Right cardiac atrium (tissue), 5 donors: ENCODE measurements around the gene RASGRF2. TPM values are rescaled to one million over a fixed set of nuclear protein-coding genes. Genes with fewer than 3 reads are reported as not detected.

ENCODE experiments used
- ATAC-seq, 2 donors: fragments of 200-7000 bp; cut with Tn5 transposase; one replicate each; pipeline versions ENCODE4 v1.8.0 to v1.9.1; 2020; ENCODE audit warnings: moderate library complexity in 2 of 2, mild to moderate bottlenecking in 1 of 2
- DNase-seq, 3 donors: peaks; one replicate each; pipeline ENCODE4 v3.0.0-alpha.2; 2020
- H3K27ac ChIP-seq: one replicate; pipeline ENCODE4 v1.5.1; 2013; ENCODE audit warnings: mild to moderate bottlenecking, low read length, control low read depth, moderate library complexity
- H3K27me3 ChIP-seq: one replicate; pipeline ENCODE4 v1.6.1; 2013; ENCODE audit not compliant: control insufficient read depth, insufficient read depth
- H3K4me1 ChIP-seq: one replicate; pipeline ENCODE4 v1.6.1; 2013; ENCODE audit warnings: low read length; ENCODE audit not compliant: control insufficient read depth, insufficient read depth
- H3K4me3 ChIP-seq: one replicate; pipeline ENCODE4 v1.5.1; 2013; ENCODE audit warnings: low read length, control low read depth
- H3K9me3 ChIP-seq: one replicate; pipeline ENCODE4 v1.6.1; 2013; ENCODE audit warnings: low read length; ENCODE audit not compliant: control insufficient read depth
- whole genome bisulfite sequencing: extraction: QIAGEN DNeasy Blood & Tissue Kit; methylation state at CpG from one replicate; pipeline ENCODE4 v1.1.7; 2013; 5-methylcytosine and 5-hydroxymethylcytosine counted together
- intact Hi-C, 4 donors: fragments of 100-400 bp; cut with DNase I; formaldehyde crosslinking; loops; one replicate each; pipeline versions ENCODE4 v1.11.0 to v1.14.0; 2022 to 2023
- polyA plus RNA-seq: library from polyadenylated mRNA; stranded (reverse); fragments of 200-250 nt; gene quantifications from one replicate; pipeline ENCODE4 v1.2.3, GENCODE V29; 2013
- total RNA-seq, 4 donors: library from RNA; stranded (reverse); fragmentation: NEBNext Ultra II Directional; extraction: Animal tissue kit (Norgen Biotek cat#: 25700); gene quantifications; one replicate each; pipeline ENCODE4 v1.2.1, GENCODE V29; 2021
- donor health status: healthy with polysubstance abuse.
- donor health status: DM: no; HTN: yes; CAD: no.
- donor health status: DM: no; HTN: no; CAD: no.
- donor health status: DM: no; HTN: yes; CAD: no; lungs with severe emphysema.
- donor health status: DM: yes; HTN: yes; CAD: no.

Gene RASGRF2
- total and polyA plus RNA-seq, 5 donors, result 2.7 to 5.0 (median 4.3) TPM

DNA sequence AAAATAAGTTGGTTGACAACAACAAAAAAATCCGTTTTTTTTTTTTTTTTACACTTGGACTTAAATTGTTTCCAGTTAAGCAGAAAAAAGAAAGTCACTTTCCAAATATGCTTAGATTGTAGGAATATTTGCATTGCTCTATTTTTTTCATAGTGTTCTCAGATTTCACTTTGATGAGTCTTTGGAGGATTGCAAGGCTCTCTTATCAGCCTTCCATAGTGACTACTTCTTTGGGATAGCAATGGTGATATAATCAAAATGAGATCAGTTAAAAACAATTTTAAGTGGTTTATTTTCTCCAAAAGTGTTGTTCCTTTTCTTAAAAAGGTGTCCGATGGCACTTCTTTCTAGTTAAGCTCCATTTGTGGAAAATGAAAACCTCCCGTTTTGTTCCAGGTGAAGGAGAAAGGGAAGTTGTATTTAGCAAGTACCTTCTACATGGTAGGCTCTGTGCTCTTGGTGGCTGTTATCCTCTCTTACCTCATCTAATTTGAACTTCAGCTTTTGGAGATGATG lies 3.9 kb downstream of the RASGRF2 start:
- peak overlapping the region; percentile 34 for H3K4me3 ChIP-seq

DNA sequence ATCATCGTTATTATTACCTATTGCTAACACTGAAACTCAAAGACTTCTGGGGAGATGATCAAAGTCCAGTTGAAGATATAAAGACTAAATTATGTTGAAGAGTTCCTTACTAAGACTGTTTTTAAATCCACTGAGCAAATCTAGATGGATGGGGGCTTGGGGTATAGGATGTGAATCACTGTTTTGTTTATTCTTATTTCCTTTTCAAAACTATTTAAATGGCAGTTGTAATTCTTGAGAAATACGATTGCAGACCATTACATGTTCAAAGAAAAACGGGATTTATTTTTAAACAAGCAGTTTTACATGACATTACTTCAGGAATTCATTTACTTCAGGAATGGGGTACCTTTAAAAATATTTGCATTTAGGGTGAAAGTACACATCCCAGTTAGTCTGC lies 4.3 kb downstream of the RASGRF2 start:
- Histone ChIP-seq H3K4me1 (peaks cover 3% of the 10 kb centered on the region), H3K4me3 (peak overlapping the region; percentile 34), H3K27me3 (no peaks in the 10 kb centered on the region), H3K27ac (no peak overlapping the region), H3K9me3 (no peaks in the 10 kb centered on the region)
- intact Hi-C loops, result no loop called here
- ATAC-seq (no peak), DNase-seq (no peak)
- WGBS, result 34% methylated on average over 3 of the region's 3 CpGs

More for the DNA sequence above, 3.9 kb downstream of the RASGRF2 start:
- 48% methylated on average over 3 of the region's 3 CpGs for WGBS
- ATAC-seq (no peak), DNase-seq (no peak)
- intact Hi-C loops, result no loop called here
- H3K4me1 ChIP-seq, result peaks cover 4% of the 10 kb centered on the region
- no peak overlapping the region for H3K27ac ChIP-seq
- H3K27me3 ChIP-seq, result no peaks in the 10 kb centered on the region
- no peaks in the 10 kb centered on the region for H3K9me3 ChIP-seq

DNA sequence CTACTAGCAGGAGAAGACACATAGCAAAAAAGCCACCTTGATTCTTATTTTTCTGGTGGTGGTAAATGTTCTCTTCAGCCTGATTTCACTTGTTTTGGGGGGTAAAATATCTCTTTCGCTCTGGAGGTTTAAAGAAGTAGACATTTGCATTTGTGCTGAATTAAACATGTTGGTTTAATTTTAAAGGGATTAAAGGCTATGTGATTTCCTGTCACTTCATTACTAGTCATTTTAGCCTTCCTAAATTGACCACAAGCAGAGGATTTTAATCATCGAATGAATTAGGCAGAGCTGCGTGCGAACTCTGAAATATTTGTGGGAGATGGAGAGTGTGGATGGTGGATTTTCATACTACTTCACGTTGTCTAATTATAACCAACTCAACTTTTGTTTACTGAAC lies 4.8 kb downstream of the RASGRF2 start:
- H3K4me1 ChIP-seq, result no peaks in the 10 kb centered on the region
- H3K4me3 ChIP-seq, result no peak overlapping the region
- no peaks in the 10 kb centered on the region for H3K27me3 ChIP-seq
- DNase-seq, result no peak
- no peak for ATAC-seq
- H3K9me3 ChIP-seq, result no peaks in the 10 kb centered on the region
- intact Hi-C loops, result no loop called here
- H3K27ac ChIP-seq, result no peak overlapping the region
- 63% methylated on average over 5 of the region's 5 CpGs for whole genome bisulfite sequencing

DNA sequence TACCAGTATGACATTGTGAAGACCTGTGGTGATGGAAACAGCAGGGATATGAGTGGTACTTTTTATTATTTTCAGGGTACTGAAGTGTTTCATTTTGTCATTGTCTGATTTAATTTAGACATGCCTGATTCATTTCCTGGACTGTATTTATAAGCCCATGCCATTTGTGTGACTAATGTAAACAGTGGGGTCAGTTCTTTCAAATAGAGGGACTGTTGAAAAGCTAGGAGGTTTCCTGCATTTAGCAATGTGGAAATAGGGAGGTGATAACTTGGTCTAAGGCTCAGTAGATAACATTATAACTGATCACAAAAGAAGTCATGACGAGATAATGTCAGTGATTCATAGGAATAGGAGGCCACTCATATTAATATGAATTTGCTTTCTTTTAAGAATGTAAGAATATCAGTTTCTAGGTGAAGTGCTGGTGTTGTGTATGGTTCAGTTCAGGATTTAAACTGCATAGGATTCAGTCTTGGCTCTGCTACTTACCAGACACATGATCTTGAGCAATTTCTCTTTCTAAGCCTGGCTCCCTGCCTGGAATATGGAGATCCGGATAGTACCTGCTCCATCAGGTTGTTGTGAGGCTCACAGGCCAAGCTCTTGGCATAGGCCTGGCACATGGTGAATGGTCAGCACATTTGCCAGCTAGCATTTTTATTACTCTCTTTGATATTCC lies 7.5 kb downstream of the RASGRF2 start:
- H3K4me1 ChIP-seq, result no peaks in the 10 kb centered on the region
- 50% methylated on average over 2 of the region's 2 CpGs for WGBS
- no peak for DNase-seq
- no peak overlapping the region for H3K4me3 ChIP-seq
- H3K27ac ChIP-seq, result peak overlapping the region; percentile 57
- H3K9me3 ChIP-seq, result no peaks in the 10 kb centered on the region
- intact Hi-C loops, result no loop called here
- peak; percentile 64 to 94 for ATAC-seq
- no peaks in the 10 kb centered on the region for H3K27me3 ChIP-seq

DNA sequence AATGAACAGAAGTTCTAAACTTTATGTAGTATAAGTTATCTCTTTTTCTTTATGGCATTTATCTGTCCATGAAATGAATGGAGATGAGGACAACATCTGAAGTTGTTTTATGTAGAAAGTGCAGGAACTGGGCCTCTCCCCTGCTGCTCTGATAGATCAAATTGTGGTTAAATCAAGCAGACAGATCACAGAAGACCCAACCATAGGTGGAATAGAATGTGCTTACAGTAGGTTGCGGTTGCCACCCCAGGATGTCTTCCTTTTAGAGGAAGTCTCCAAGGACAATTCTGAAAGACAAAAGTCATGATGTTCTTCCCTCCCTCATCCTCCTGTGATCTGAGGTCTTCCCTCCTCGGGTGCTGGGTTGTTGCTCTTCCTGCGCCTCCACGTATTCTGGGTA lies 12.9 kb downstream of the RASGRF2 start:
- Histone ChIP-seq H3K4me1 (peaks cover 7% of the 10 kb centered on the region), H3K9me3 (no peaks in the 10 kb centered on the region), H3K4me3 (no peak overlapping the region), H3K27ac (no peak overlapping the region), H3K27me3 (no peaks in the 10 kb centered on the region)
- intact Hi-C loops, result no loop called here
- no peak for DNase-seq
- 81% methylated on average over 4 of the region's 4 CpGs for WGBS
- no peak for ATAC-seq

DNA sequence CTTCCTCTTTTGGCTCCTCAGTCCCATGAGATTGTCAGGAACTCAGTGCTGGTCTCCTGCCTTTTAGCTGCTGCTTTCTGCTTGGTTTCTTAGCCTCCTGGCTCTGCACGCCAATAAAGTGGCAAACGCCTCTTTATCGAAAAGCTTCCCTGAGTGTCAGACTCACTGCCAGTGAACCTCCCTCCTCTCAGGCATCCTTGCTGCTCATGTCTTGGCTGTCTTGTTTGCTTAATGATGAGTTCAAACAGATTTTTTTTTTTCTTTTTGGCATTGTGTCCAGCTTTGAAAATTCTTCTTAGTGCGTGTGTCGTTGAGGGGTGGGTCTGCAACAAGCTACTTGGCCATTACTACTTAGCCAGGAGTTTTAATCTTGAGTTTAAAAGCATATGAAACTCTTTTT lies 14.9 kb downstream of the RASGRF2 start:
- intact Hi-C loops, result no loop called here
- H3K27ac ChIP-seq, result no peak overlapping the region

DNA sequence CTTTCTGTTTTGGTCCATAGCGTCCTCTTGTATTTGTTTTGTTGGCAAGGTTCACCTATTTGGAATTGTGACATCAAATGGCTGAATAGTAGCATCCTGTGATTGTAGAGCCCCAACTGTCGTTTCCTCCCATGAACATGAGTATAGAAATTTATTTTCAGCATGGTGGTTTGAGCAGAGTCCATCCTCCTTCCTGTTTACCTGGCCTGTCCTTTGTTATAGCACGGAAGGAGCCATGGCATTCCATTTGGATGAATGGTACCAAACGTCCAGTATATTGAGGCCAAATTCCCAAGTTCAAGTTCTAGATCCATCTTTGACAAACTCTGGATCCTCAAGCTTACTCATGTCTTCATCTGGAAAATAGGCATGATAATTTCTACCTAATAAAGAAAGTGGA lies 16.8 kb downstream of the RASGRF2 start:
- Histone ChIP-seq H3K9me3 (no peaks in the 10 kb centered on the region), H3K4me1 (peaks cover 7% of the 10 kb centered on the region), H3K27me3 (no peaks in the 10 kb centered on the region), H3K4me3 (no peak overlapping the region), H3K27ac (peak overlapping the region; percentile 27)
- intact Hi-C loops, result no loop called here
- WGBS, result 75% methylated on average over 4 of the region's 4 CpGs
- ATAC-seq (no peak), DNase-seq (no peak)

More for the DNA sequence above, 14.9 kb downstream of the RASGRF2 start:
- no peak for DNase-seq
- ATAC-seq, result peak; percentile 31 to 84
- H3K9me3 ChIP-seq, result no peaks in the 10 kb centered on the region
- H3K27me3 ChIP-seq, result no peaks in the 10 kb centered on the region
- 42% methylated on average over 5 of the region's 5 CpGs for WGBS
- no peak overlapping the region for H3K4me3 ChIP-seq
- peaks cover 7% of the 10 kb centered on the region for H3K4me1 ChIP-seq

DNA sequence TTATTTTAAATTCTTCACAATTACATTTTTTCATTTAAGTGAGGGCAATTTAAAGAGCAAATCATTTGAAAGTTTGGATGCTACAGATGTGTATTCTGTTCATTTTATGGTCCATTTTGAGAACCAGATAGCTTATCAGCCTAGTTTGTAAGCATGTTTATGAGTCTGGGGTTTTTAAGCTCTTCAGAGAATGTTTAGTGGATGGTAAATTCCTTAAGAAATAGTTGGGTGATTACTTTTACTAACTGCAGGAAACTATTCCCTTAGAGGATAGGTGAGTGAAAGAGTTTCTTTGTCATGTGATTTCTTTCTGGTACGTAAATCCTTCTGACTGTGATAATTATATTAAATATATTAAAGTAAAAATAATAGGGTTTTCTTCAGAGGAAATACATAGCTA lies 17.6 kb downstream of the RASGRF2 start:
- intact Hi-C loops, result no loop called here
- Histone ChIP-seq H3K9me3 (no peaks in the 10 kb centered on the region), H3K27me3 (no peaks in the 10 kb centered on the region), H3K4me3 (no peak overlapping the region), H3K4me1 (peaks cover 7% of the 10 kb centered on the region), H3K27ac (no peak overlapping the region)
- ATAC-seq (no peak), DNase-seq (no peak)
- WGBS, result 67% methylated on average over 1 of the region's 1 CpG

DNA sequence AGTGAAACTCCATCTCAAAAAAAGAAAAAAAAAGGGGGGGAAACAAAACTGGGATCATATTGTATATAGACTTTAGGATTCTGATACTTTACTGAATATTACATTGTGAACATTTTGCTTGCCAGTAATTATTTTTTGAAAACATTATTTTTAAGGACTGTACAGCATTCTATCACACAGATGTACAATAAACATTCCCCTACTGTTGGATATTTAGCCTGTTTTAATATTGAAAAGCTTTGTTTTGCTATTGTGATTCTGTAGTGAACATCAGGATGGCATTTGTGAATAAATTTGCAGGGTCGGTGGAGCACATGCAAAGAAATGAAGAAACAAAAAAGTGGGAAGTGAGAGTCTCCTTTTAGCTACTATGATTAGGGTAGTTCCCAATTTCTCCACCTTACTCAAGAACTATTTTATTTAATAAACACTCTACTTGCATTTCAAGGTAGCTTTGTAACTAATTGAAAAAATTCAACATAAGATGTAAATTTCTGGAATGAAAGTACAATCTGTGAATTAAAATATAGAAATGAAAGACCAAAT lies 18.7 kb downstream of the RASGRF2 start:
- Histone ChIP-seq H3K27me3 (no peaks in the 10 kb centered on the region), H3K27ac (no peak overlapping the region), H3K4me3 (no peak overlapping the region), H3K9me3 (no peaks in the 10 kb centered on the region), H3K4me1 (peaks cover 4% of the 10 kb centered on the region)
- DNase-seq (no peak), ATAC-seq (no peak)
- WGBS, result 60% methylated on average over 1 of the region's 1 CpG
- intact Hi-C loops, result no loop called here

DNA sequence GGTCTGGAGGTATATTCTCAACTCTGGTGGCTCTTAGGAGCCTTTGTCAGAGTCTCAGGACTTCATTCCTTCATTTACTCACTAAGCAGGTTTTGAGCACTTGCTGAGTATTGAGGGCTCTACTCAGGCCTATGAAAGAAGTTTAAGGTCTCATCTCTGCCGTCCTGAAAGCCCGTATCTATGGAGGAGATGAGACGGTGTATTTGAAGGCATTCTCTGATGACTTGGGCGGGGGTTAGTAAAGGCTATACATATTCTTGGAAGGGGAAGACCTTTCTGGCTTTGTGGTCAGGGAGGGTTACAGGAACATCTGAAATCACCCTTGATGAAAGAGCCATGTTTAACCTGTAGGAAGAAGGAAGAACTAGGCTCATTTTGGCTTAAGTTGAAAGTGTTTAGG lies 21.9 kb downstream of the RASGRF2 start:
- Histone ChIP-seq H3K9me3 (no peaks in the 10 kb centered on the region), H3K4me1 (peaks cover 2% of the 10 kb centered on the region), H3K4me3 (no peak overlapping the region), H3K27ac (no peak overlapping the region), H3K27me3 (no peaks in the 10 kb centered on the region)
- intact Hi-C loops, result no loop called here
- WGBS, result 47% methylated on average over 4 of the region's 4 CpGs
- no peak for DNase-seq
- ATAC-seq, result no peak

DNA sequence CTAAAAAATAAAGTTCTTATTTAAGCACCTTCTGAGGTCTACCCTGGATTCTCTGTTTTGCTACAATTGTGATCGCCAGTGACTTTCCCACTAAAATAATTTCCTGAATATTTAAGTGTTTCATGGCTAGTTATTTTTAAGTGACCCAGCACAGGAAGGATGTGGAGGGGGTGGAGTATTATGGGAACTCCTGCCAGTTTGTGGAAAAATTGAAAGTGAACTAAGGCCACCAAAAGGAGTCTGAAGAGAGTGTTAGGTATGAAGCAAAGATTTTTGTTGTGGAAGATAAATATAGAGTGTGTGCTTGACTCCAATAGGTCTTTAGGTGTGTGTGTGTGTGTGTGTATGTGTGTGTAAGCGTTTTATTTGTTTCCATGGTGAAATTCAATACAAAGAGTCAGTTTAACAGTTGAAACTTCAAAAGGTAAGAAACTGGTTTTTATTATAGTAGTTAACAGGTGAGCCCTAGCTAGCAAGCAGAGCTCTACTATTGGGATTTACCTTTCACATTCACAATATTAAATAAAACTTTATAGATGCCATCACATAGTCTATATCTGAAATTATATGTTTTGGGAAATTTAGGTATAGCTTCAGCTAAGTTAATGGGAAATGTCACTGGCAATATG lies 25.6 kb downstream of the RASGRF2 start:
- WGBS, result 54% methylated on average over 2 of the region's 2 CpGs
- H3K9me3 ChIP-seq, result no peaks in the 10 kb centered on the region
- DNase-seq (no peak), ATAC-seq (peak; percentile 77 to 96)
- peak overlapping the region; percentile 18 for H3K4me3 ChIP-seq
- no peak overlapping the region for H3K27ac ChIP-seq
- intact Hi-C loops, result no loop called here
- no peaks in the 10 kb centered on the region for H3K27me3 ChIP-seq
- H3K4me1 ChIP-seq, result peaks cover 2% of the 10 kb centered on the region
